Endothelial cell of umbilical vein (primary cell): ENCODE results near the gene AGAP2. TPM values are rescaled to one million over a fixed set of nuclear protein-coding genes. Genes with fewer than 3 reads are reported as not detected.

ENCODE experiments used
- BruUV-seq: library from RNA; stranded (reverse); fragments of 400-500 nt; replicated peaks from 2 replicates; lab custom pipeline; 2021; lab: Mats Ljungman, UMichigan
- CTCF ChIA-PET: fragments of 300-600, 350-600 bp; sonication (Branson Sonifier 250); formaldehyde crosslinking; loops from one replicate; lab custom pipeline; 2021; ENCODE audit warnings: antibody characterized with exemption, inconsistent platforms; lab: Charles Lee
- POLR2A ChIA-PET: fragments of 300-600, 350-600 bp; sonication (Branson Sonifier 250); formaldehyde crosslinking; loops from one replicate; lab custom pipeline; 2021; ENCODE audit warnings: antibody characterized with exemption, inconsistent platforms; lab: Charles Lee
- DNase-seq: peaks from one replicate; pipeline ENCODE4 v3.0.0-alpha.2; 2011; ENCODE audit warnings: low read depth, low spot score
- FAIRE-seq: peaks from 2 replicates; lab custom pipeline; 2011; peaks lifted over from hg19 to GRCh38; lab: Jason Lieb, UNC
- H2AFZ ChIP-seq: 2 replicates; pipeline ENCODE4 v1.6.0; 2012; ENCODE audit warnings: low read depth, low read length, control low read depth, inconsistent platforms
- H3K27ac ChIP-seq: 2 replicates; pipeline ENCODE4 v1.5.1; 2011; ENCODE audit warnings: low read depth, mild to moderate bottlenecking, control low read depth, low read length, moderate library complexity; ENCODE audit not compliant: insufficient read depth
- H3K27me3 ChIP-seq, 2 experiments: 2 replicates each; pipeline versions ENCODE4 v1.6.0 to v1.6.1; 2011; ENCODE audit warnings: low read length in 2 of 2, mixed read lengths in 1 of 2; ENCODE audit not compliant: control insufficient read depth in 2 of 2, insufficient read depth in 2 of 2
- H3K36me3 ChIP-seq, 2 experiments: 2 replicates in 1 of 2; 3 replicates in 1 of 2; pipeline ENCODE4 v1.5.1; 2011; ENCODE audit warnings: low read length in 2 of 2, mild to moderate bottlenecking in 1 of 2, moderate library complexity in 1 of 2; ENCODE audit not compliant: control insufficient read depth in 2 of 2, insufficient read depth in 2 of 2; ENCODE audit errors: extremely low read depth in 1 of 2
- H3K4me1 ChIP-seq: 3 replicates; pipeline ENCODE4 v1.5.1; 2011; ENCODE audit warnings: mild to moderate bottlenecking, low read length; ENCODE audit not compliant: control insufficient read depth, insufficient read depth; ENCODE audit errors: extremely low read depth
- H3K4me2 ChIP-seq: 2 replicates; pipeline ENCODE4 v1.6.1; 2011; ENCODE audit warnings: low read length, control low read depth, mixed read lengths; ENCODE audit not compliant: insufficient read depth
- H3K4me3 ChIP-seq, 3 experiments: fragments of 200-600 bp in 1 of 3; sonication (generic), shearing (Covaris generic) in 1 of 3; replicated peaks in 1 of 3; 2 replicates each; pipeline ENCODE4 v1.5.1; 2011 to 2016; ENCODE audit warnings: control low read depth in 3 of 3, low read length in 3 of 3, mild to moderate bottlenecking in 2 of 3, inconsistent platforms in 1 of 3, low read depth in 1 of 3, moderate library complexity in 1 of 3; ENCODE audit not compliant: insufficient read depth in 1 of 3
- H3K79me2 ChIP-seq: 2 replicates; pipeline ENCODE4 v1.6.0; 2012; ENCODE audit warnings: low read length, inconsistent platforms; ENCODE audit not compliant: control insufficient read depth, insufficient read depth
- H3K9ac ChIP-seq: replicated peaks from 2 replicates; pipeline ENCODE3; 2011; ENCODE audit warnings: low read length, control low read depth; ENCODE audit not compliant: insufficient read depth; ENCODE audit errors: extremely low read depth
- H3K9me1 ChIP-seq: replicated peaks from 3 replicates; pipeline ENCODE4 v1.6.0; 2011; ENCODE audit warnings: mild to moderate bottlenecking, low read length; ENCODE audit not compliant: control insufficient read depth, insufficient read depth; ENCODE audit errors: extremely low read depth
- H3K9me3 ChIP-seq: replicated peaks from 2 replicates; pipeline ENCODE4 v1.5.1; 2012; ENCODE audit warnings: low read length, inconsistent platforms; ENCODE audit not compliant: control insufficient read depth, insufficient read depth
- H4K20me1 ChIP-seq: replicated peaks from 2 replicates; pipeline ENCODE3; 2011; ENCODE audit warnings: mild to moderate bottlenecking, low read length; ENCODE audit not compliant: control insufficient read depth, insufficient read depth; ENCODE audit errors: extremely low read depth
- EZH2 ChIP-seq: IDR thresholded peaks from 2 replicates; pipeline ENCODE4 v1.6.1; 2012; ENCODE audit warnings: borderline replicate concordance, low read depth, mild to moderate bottlenecking, moderate library complexity, low read length, inconsistent platforms; ENCODE audit not compliant: severe bottlenecking
- FOS ChIP-seq: IDR thresholded peaks from 2 replicates; pipeline ENCODE4 v1.6.1; 2011; ENCODE audit warnings: mild to moderate bottlenecking, low read length, moderate library complexity, borderline replicate concordance; ENCODE audit not compliant: insufficient read depth
- MYC ChIP-seq: IDR thresholded peaks from one replicate; pipeline ENCODE4 v1.6.1; 2011; ENCODE audit warnings: mild to moderate bottlenecking, low read depth, low read length
- POLR2A ChIP-seq: IDR thresholded peaks from 2 replicates; pipeline ENCODE4 v1.6.1; 2012; ENCODE audit warnings: low read depth, mild to moderate bottlenecking, control low read depth, low read length
- POLR2AphosphoS5 ChIP-seq: IDR thresholded peaks from 2 replicates; pipeline ENCODE4 v1.6.1; 2012; ENCODE audit warnings: low read depth, mild to moderate bottlenecking, control low read depth, low read length, moderate library complexity; ENCODE audit not compliant: insufficient read depth
- dilution Hi-C: fragments of 300-500 bp; cut with MboI; formaldehyde crosslinking; loops from one replicate; pipeline ENCODE4 v1.15.0; 2019; ENCODE audit warnings: low sequenced_read_pairs; ENCODE audit not compliant: extremely low pct_ligation_motif_present
- intact Hi-C: fragments of 100-400 bp; cut with micrococcal nuclease; formaldehyde crosslinking; loops from one replicate; pipeline ENCODE4 v1.10.0; 2022
- polyA plus RNA-seq, 4 experiments: library from polyadenylated mRNA; depleted of rRNA in 3 of 4; stranded (reverse) in 3 of 4; unstranded in 1 of 4; fragments of >200 nt; gene quantifications; 2 replicates each; pipeline versions ENCODE4 v1.2.1 to v1.2.3, GENCODE V29; 2011 to 2012; ENCODE audit warnings: missing spikeins in 1 of 4
- total RNA-seq: library from RNA; stranded (reverse); gene quantifications from 2 replicates; pipeline ENCODE4 v1.2.3, GENCODE V29; 2021
- TF ChIP-seq, protein P1 (sequence below): IDR thresholded peaks from 2 replicates; pipeline ENCODE4 v1.6.1; 2011; ENCODE audit not compliant: insufficient read depth, insufficient read length
- TF ChIP-seq, protein P2 (sequence below), 2 donors: IDR thresholded peaks; 1 replicate in 1 of 2; 2 replicates in 1 of 2; pipeline ENCODE4 v1.5.1; 2011; ENCODE audit warnings: low read length in 2 of 2, mild to moderate bottlenecking in 2 of 2, moderate library complexity in 2 of 2, control low read depth in 1 of 2, inconsistent platforms in 1 of 2, low read depth in 1 of 2; ENCODE audit not compliant: insufficient read depth in 1 of 2; ENCODE audit errors: extremely low read depth in 1 of 2

The AGAP2 gene
- total and polyA plus RNA-seq, 2 donors (not counting 3 experiments of a cell fraction or from before 2014, with no cell fraction given): 0.04 to 0.24 TPM

DNA sequence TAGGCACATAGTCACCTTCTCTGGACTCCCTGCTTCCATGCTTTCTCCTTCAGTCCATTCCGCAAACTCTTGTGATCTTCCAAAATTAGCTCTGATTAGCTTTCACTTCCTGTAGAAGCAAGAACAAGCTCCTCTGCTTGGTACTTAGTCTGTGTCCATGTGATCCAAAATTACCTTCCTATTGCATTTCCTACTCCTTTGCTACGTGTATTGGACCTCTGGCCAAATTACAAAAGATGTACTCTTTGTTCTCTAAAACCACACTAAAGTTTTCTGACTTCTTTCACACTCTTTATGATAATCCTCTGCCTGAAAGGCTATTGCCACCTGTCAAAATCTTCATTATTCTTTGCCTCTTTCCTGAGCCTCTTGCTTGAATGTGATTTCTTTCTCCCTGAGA is 43.3 kb upstream of the AGAP2 start:
- ChIA-PET POLR2A (no interaction called here), CTCF (interaction anchor here (0.6 to 3.2 kb wide), 7 partner anchors 10 to 789 kb away, joined by 3 to 15 read pairs (median 8); partner anchors contain the start of genes EEF1AKMT3 and METTL1)
- no TSS peak for BruUV-seq
- Histone ChIP-seq H4K20me1 (no peaks in the 10 kb centered on the region), H3K4me2 (no peak overlapping the region), H3K36me3 (peaks cover 5 to 10% of the 10 kb centered on the region in 2 experiments), H3K27ac (no peak overlapping the region), H3K9ac (no peak overlapping the region), H3K9me3 (no peaks in the 10 kb centered on the region), H3K9me1 (no peaks in the 10 kb centered on the region), H3K4me3 (no peak overlapping the region), H3K27me3 (no peaks in the 10 kb centered on the region), H3K79me2 (peaks cover 14% of the 10 kb centered on the region), H2AFZ (no peak overlapping the region), H3K4me1 (peaks cover 7% of the 10 kb centered on the region)
- DNase-seq: no peak
- TF ChIP-seq, protein P1, sequence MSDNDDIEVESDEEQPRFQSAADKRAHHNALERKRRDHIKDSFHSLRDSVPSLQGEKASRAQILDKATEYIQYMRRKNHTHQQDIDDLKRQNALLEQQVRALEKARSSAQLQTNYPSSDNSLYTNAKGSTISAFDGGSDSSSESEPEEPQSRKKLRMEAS: no peak
- TF ChIP-seq FOS (no peak), POLR2A (no peak), EZH2 (no peak), MYC (no peak), POLR2AphosphoS5 (no peak)
- TF ChIP-seq, protein P2, sequence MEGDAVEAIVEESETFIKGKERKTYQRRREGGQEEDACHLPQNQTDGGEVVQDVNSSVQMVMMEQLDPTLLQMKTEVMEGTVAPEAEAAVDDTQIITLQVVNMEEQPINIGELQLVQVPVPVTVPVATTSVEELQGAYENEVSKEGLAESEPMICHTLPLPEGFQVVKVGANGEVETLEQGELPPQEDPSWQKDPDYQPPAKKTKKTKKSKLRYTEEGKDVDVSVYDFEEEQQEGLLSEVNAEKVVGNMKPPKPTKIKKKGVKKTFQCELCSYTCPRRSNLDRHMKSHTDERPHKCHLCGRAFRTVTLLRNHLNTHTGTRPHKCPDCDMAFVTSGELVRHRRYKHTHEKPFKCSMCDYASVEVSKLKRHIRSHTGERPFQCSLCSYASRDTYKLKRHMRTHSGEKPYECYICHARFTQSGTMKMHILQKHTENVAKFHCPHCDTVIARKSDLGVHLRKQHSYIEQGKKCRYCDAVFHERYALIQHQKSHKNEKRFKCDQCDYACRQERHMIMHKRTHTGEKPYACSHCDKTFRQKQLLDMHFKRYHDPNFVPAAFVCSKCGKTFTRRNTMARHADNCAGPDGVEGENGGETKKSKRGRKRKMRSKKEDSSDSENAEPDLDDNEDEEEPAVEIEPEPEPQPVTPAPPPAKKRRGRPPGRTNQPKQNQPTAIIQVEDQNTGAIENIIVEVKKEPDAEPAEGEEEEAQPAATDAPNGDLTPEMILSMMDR (IDR thresholded peaks at IDR 0.05; ENCODE audit: extremely low read depth in 1 of 2, insufficient read depth in 1 of 2, low read depth in 1 of 2, low read length in 2 of 2): no peak
- intact Hi-C loops (loop anchor here (1.0 to 2.0 kb wide), 3 partner anchors 10 to 124 kb away; partner anchors contain the start of genes EEF1AKMT3 and METTL1), dilution Hi-C loops (no loop called here)
- no peak for FAIRE-seq
